ENCODE measurements around the gene ZNF205. TPM values are rescaled to one million over a fixed set of nuclear protein-coding genes. Genes with fewer than 3 reads are reported as not detected.

The ZNF205 gene
- total and polyA plus RNA-seq, 2 donors (not counting 1 experiment from before 2014, with no cell fraction given) = not detected

GRCh38 chr16:3152277-3152990 lies 40.0 kb downstream of the ZNF205 start:
- TF ChIP-seq, protein P1, sequence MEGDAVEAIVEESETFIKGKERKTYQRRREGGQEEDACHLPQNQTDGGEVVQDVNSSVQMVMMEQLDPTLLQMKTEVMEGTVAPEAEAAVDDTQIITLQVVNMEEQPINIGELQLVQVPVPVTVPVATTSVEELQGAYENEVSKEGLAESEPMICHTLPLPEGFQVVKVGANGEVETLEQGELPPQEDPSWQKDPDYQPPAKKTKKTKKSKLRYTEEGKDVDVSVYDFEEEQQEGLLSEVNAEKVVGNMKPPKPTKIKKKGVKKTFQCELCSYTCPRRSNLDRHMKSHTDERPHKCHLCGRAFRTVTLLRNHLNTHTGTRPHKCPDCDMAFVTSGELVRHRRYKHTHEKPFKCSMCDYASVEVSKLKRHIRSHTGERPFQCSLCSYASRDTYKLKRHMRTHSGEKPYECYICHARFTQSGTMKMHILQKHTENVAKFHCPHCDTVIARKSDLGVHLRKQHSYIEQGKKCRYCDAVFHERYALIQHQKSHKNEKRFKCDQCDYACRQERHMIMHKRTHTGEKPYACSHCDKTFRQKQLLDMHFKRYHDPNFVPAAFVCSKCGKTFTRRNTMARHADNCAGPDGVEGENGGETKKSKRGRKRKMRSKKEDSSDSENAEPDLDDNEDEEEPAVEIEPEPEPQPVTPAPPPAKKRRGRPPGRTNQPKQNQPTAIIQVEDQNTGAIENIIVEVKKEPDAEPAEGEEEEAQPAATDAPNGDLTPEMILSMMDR (IDR thresholded peaks at IDR 0.05) = no peak
- TF ChIP-seq EZH2 (IDR thresholded peaks at IDR 0.05; ENCODE audit: borderline replicate concordance, insufficient read depth, low read depth, low read length, poor library complexity, severe bottlenecking) = no peak
- peak overlapping the region; percentile 93 for H3K27ac Mint-ChIP-seq
- CTCF ChIA-PET = interaction anchor here (0.6 to 1.6 kb wide), 6 partner anchors 13 to 50 kb away, joined by 3 to 9 read pairs (median 4); no protein-coding TSS in a partner anchor
- Histone ChIP-seq H3K27ac (ENCODE audit: low read length in 2 of 2) (peak overlapping the region in 1 of 2 donors; percentile 15), H3K79me2 (ENCODE audit: control insufficient read depth, insufficient read depth, low read length) (no peaks in the 10 kb centered on the region), H3K9ac (ENCODE audit: low read length) (peak overlapping the region; percentile 51), H3K4me1 (ENCODE audit: control insufficient read depth in 2 of 2, insufficient read depth in 2 of 2, low read length in 2 of 2) (peaks cover 22 to 38% of the 10 kb centered on the region in 2 donors), H3K4me2 (replicated peaks; ENCODE audit: low read depth, low read length, poor library complexity, severe bottlenecking) (peak overlapping the region; percentile 92), H3K9me3 (ENCODE audit: control extremely low read depth in 1 of 3, control insufficient read depth in 2 of 3, insufficient read depth in 1 of 3, low read length in 2 of 3) (peaks cover 0 to 38% (median 3%) of the 10 kb centered on the region in 3 donors), H2AFZ (ENCODE audit: insufficient read depth, low read depth, low read length, poor library complexity, severe bottlenecking) (peak overlapping the region; percentile 78), H3K27me3 (replicated peaks in 1 of 4; ENCODE audit: control extremely low read depth in 1 of 4, control insufficient read depth in 3 of 4, insufficient read depth in 4 of 4, low read length in 3 of 4) (no peaks in the 10 kb centered on the region), H3K4me3 (ENCODE audit: control extremely low read depth in 1 of 5, extremely low read depth in 1 of 5, insufficient read depth in 1 of 5, low read depth in 2 of 5, low read length in 4 of 5) (peak overlapping the region in 4 of 5 experiments; percentile 23 to 47 (median 42)), H3K36me3 (replicated peaks in 1 of 2; ENCODE audit: control extremely low read depth in 1 of 2, control insufficient read depth in 1 of 2, extremely low read depth in 1 of 2, insufficient read depth in 2 of 2, low read length in 1 of 2) (no peaks in the 10 kb centered on the region), H4K20me1 (ENCODE audit: control insufficient read depth, insufficient read depth, low read length, poor library complexity, severe bottlenecking) (no peaks in the 10 kb centered on the region)
- 2% methylated on average over 38 of the region's 42 CpGs for WGBS (ENCODE audit: insufficient coverage)
- H3K4me3 Mint-ChIP-seq = peak overlapping the region; percentile 87
- H3K4me1 Mint-ChIP-seq = peaks cover 31% of the 10 kb centered on the region
- H3K9me3 Mint-ChIP-seq (ENCODE audit: insufficient read depth) = peaks cover 5% of the 10 kb centered on the region
- no peaks in the 10 kb centered on the region for H3K27me3 Mint-ChIP-seq
- intact Hi-C loops (cut with micrococcal nuclease) = loop anchor here (1.0 to 10.0 kb wide), 7 partner anchors 14 to 305 kb away; partner anchors contain the start of genes HCFC1R1, THOC6, TNFRSF12A and ZNF263
- peak; percentile 83 for DNase-seq
- peak; percentile 6 for ATAC-seq (ENCODE audit: low read depth)
- POLR2A ChIA-PET = interaction anchor here (0.6 kb wide), 1 partner anchor 20 kb away, joined by 3 read pairs; no protein-coding TSS in a partner anchor

DNA sequence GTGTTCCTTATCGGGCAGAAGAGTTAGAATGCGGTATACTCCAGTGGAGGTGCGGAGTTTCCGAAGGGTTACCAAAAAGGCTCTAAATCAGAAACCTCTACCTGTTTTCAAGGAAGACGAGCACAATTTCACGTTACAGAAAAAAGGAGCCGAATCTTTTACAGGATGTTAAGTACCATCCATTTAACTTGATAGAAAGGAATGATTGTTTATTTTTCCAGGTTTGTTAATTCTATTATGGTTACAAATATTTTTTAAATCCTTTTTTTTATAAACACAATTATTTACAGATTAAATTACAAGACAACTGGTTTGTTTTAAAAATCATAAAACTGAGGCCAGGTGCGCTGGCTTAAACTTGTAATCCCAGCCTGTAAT lies 40.6 kb downstream of the ZNF205 start:
- H3K4me3 Mint-ChIP-seq = peak overlapping the region; percentile 87
- H3K4me1 Mint-ChIP-seq = peaks cover 36% of the 10 kb centered on the region
- H3K79me2 ChIP-seq (ENCODE audit: control insufficient read depth, insufficient read depth, low read length) = no peaks in the 10 kb centered on the region
- intact Hi-C loops (cut with micrococcal nuclease) = loop anchor here (1.0 to 10.0 kb wide), 7 partner anchors 14 to 304 kb away; partner anchors contain the start of genes HCFC1R1, THOC6, TNFRSF12A and ZNF263
- H3K9ac ChIP-seq (ENCODE audit: low read length) = peak overlapping the region; percentile 51
- H3K4me3 ChIP-seq (ENCODE audit: control extremely low read depth in 1 of 5, extremely low read depth in 1 of 5, insufficient read depth in 1 of 5, low read depth in 2 of 5, low read length in 4 of 5) = peak overlapping the region in 2 of 5 experiments; percentile 42 to 43
- peaks cover 5% of the 10 kb centered on the region for H3K9me3 Mint-ChIP-seq (ENCODE audit: insufficient read depth)
- peak overlapping the region; percentile 78 for H2AFZ ChIP-seq (ENCODE audit: insufficient read depth, low read depth, low read length, poor library complexity, severe bottlenecking)
- DNase-seq (no peak), ATAC-seq (ENCODE audit: low read depth) (no peak)
- peaks cover 27 to 44% of the 10 kb centered on the region in 2 donors for H3K4me1 ChIP-seq (ENCODE audit: control insufficient read depth in 2 of 2, insufficient read depth in 2 of 2, low read length in 2 of 2)
- POLR2A ChIA-PET = no interaction called here
- H3K36me3 ChIP-seq (replicated peaks in 1 of 2; ENCODE audit: control extremely low read depth in 1 of 2, control insufficient read depth in 1 of 2, extremely low read depth in 1 of 2, insufficient read depth in 2 of 2, low read length in 1 of 2) = no peaks in the 10 kb centered on the region
- TF ChIP-seq, protein P1 (IDR thresholded peaks at IDR 0.05) = no peak
- no peak for TF ChIP-seq EZH2 (IDR thresholded peaks at IDR 0.05; ENCODE audit: borderline replicate concordance, insufficient read depth, low read depth, low read length, poor library complexity, severe bottlenecking)
- peak overlapping the region; percentile 93 for H3K27ac Mint-ChIP-seq
- H3K4me2 ChIP-seq (replicated peaks; ENCODE audit: low read depth, low read length, poor library complexity, severe bottlenecking) = peak overlapping the region; percentile 92
- CTCF ChIA-PET = interaction anchor here (1.0 to 1.6 kb wide), 4 partner anchors 12 to 46 kb away, joined by 3 to 9 read pairs (median 6); no protein-coding TSS in a partner anchor
- H3K27me3 Mint-ChIP-seq = no peaks in the 10 kb centered on the region
- H3K9me3 ChIP-seq (ENCODE audit: control extremely low read depth in 1 of 3, control insufficient read depth in 2 of 3, insufficient read depth in 1 of 3, low read length in 2 of 3) = peaks cover 0 to 38% (median 3%) of the 10 kb centered on the region in 3 donors
- WGBS (ENCODE audit: insufficient coverage) = no CpG with 5 or more reads among the region's 8 CpGs
- no peaks in the 10 kb centered on the region for H3K27me3 ChIP-seq (replicated peaks in 1 of 4; ENCODE audit: control extremely low read depth in 1 of 4, control insufficient read depth in 3 of 4, insufficient read depth in 4 of 4, low read length in 3 of 4)
- H4K20me1 ChIP-seq (ENCODE audit: control insufficient read depth, insufficient read depth, low read length, poor library complexity, severe bottlenecking) = no peaks in the 10 kb centered on the region
- H3K27ac ChIP-seq (ENCODE audit: low read length in 2 of 2) = peak overlapping the region in 1 of 2 donors; percentile 15

Data from B cell (primary cell).